ENCODE results near the gene APCDD1L.

APCDD1L gene

GRCh38 chr20:58446264-58446959 lies 68.8 kb downstream of the APCDD1L start:
- no peak for TF ChIP-seq ZFX (IDR thresholded peaks at IDR 0.05; ENCODE audit: borderline replicate concordance)
- TF ChIP-seq, protein P1, sequence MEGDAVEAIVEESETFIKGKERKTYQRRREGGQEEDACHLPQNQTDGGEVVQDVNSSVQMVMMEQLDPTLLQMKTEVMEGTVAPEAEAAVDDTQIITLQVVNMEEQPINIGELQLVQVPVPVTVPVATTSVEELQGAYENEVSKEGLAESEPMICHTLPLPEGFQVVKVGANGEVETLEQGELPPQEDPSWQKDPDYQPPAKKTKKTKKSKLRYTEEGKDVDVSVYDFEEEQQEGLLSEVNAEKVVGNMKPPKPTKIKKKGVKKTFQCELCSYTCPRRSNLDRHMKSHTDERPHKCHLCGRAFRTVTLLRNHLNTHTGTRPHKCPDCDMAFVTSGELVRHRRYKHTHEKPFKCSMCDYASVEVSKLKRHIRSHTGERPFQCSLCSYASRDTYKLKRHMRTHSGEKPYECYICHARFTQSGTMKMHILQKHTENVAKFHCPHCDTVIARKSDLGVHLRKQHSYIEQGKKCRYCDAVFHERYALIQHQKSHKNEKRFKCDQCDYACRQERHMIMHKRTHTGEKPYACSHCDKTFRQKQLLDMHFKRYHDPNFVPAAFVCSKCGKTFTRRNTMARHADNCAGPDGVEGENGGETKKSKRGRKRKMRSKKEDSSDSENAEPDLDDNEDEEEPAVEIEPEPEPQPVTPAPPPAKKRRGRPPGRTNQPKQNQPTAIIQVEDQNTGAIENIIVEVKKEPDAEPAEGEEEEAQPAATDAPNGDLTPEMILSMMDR (IDR thresholded peaks at IDR 0.05), result no peak
- no peak overlapping the region for H3K27ac ChIP-seq

DNA sequence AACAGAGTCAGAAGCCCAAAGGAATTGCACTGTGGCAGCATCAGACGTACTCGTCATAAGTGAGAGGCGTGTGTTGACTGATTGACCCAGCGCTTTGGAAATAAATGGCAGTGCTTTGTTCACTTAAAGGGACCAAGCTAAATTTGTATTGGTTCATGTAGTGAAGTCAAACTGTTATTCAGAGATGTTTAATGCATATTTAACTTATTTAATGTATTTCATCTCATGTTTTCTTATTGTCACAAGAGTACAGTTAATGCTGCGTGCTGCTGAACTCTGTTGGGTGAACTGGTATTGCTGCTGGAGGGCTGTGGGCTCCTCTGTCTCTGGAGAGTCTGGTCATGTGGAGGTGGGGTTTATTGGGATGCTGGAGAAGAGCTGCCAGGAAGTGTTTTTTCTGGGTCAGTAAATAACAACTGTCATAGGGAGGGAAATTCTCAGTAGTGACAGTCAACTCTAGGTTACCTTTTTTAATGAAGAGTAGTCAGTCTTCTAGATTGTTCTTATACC lies 70.4 kb downstream of the APCDD1L start:
- H3K27ac ChIP-seq, result no peak overlapping the region
- TF ChIP-seq, protein P1 (IDR thresholded peaks at IDR 0.05), result no peak
- TF ChIP-seq ZFX (IDR thresholded peaks at IDR 0.05; ENCODE audit: borderline replicate concordance), result no peak

- no peak for TF ChIP-seq ZFX (IDR thresholded peaks at IDR 0.05; ENCODE audit: borderline replicate concordance)
- TF ChIP-seq, protein P1 (IDR thresholded peaks at IDR 0.05), result no peak
- no peak overlapping the region for H3K27ac ChIP-seq
Measured at GRCh38 chr20:58441723-58442122, 73.5 kb downstream of the APCDD1L start.

- TF ChIP-seq ZFX (IDR thresholded peaks at IDR 0.05; ENCODE audit: borderline replicate concordance), result no peak
- TF ChIP-seq, protein P1 (IDR thresholded peaks at IDR 0.05), result no peak
- H3K27ac ChIP-seq, result no peak overlapping the region
Measured at GRCh38 chr20:58440021-58440767, 75.0 kb downstream of the APCDD1L start.

DNA sequence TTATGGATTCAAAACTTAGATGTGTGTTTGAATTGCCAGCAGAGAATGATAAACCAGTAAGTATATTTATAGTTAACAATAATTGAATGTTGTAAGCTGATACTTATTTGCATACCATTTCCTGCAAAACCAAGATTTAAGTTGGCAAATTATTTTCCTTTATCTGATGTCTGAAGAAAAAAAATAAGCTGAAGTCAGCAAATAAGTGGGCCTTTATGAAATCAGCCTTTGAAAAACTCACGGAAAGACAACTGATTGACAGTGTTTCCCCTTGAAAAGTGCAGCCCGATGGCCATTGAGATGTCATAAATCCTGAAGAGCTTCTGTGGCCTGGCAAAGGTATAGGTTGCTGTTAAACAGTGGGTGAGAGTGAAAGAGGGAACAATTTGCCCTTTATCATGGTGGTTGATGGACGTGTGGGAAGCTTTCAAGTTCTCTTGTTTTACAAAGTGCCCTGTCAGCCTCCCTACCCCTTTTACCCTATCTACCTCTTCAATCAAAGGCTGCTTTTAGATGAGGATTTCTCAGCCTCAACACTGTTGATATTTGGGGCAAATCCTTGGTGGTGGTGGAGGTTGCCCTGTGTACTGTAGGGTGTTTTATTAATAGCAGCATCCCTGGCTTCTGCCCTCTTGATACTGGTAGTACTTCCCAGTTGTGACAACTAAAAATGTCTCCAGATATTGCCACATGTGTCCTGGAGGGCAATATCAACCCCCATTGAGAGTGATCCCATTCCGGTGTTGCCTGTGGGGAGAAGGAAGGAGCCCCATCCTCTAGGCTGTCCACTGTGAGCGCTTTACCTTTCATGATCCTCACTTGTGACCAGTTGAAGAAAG lies 76.0 kb downstream of the APCDD1L start:
- TF ChIP-seq ZFX (IDR thresholded peaks at IDR 0.05; ENCODE audit: borderline replicate concordance), result no peak
- TF ChIP-seq, protein P1 (IDR thresholded peaks at IDR 0.05), result no peak
- H3K27ac ChIP-seq, result no peak overlapping the region

- TF ChIP-seq, protein P1 (IDR thresholded peaks at IDR 0.05), result no peak
- no peak for TF ChIP-seq ZFX (IDR thresholded peaks at IDR 0.05; ENCODE audit: borderline replicate concordance)
- no peak overlapping the region for H3K27ac ChIP-seq
Measured at GRCh38 chr20:58436868-58437645, 78.1 kb downstream of the APCDD1L start.

All from 22Rv1 (cell line).